HG02970 (cell line): Measurements from ENCODE around the gene ERAP2.
"Not testable (repeated sequence)": the region's sequence is repeated elsewhere in the genome, so short reads cannot be mapped to it uniquely, and the experiment has no call there.

Experiments
- ATAC-seq: cut with Tn5 transposase; IDR thresholded peaks from one replicate; pipeline ENCODE4 v1.9.1; 2021; ENCODE audit warnings: mild to moderate bottlenecking, moderate library complexity, moderate number of reproducible peaks; ENCODE audit not compliant: unreplicated experiment, low FRiP score

ERAP2 gene

DNA sequence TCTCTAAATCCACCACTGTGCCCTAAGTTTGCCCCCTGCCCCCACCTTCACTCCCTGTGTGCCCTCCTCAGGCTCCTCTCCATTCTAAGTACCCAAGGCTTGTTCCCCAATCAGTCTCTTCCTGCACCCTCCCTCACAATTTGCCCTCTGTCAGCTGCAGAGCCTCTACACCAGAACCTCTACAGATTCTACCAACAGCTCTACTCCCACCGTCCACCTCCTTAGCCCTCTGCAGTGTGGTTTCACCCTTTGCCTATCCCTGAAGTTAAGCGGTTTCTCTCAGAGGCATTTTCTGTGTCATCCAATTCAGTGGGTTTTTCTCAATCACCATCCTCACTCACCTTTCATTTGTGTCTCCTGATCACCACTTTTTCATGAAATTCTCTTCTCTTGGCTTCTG is 13.2 kb upstream of the ERAP2 start:
- no peak for ATAC-seq

DNA sequence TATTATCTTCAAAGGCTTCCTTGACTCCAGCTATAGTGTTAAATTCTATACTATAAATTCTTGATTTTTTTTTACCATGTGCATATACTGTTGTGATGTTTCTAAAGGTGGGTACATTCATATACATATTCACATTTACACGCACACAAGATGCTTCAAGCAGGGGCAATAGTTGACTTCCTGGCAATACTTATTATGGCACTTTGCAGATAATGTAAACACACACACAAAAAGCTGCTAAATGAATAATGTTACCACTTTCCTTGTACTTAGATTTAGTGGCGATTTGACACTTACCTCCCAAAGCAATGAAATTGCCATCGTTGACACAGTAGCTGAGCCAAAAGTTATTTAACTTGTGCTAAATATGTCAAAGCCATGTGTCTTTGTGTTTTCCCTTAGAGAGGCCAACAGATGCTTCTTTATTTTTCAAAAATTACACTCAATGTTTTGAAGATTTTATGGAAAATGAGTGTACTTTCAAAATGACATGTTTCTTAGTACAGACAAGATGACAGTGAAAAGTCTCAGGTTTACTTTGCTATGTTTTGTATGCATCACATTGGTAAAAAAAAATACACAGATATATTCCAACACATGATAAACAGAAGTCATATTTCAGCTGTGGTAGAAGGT is 12.2 kb upstream of the ERAP2 start:
- no peak for ATAC-seq

DNA sequence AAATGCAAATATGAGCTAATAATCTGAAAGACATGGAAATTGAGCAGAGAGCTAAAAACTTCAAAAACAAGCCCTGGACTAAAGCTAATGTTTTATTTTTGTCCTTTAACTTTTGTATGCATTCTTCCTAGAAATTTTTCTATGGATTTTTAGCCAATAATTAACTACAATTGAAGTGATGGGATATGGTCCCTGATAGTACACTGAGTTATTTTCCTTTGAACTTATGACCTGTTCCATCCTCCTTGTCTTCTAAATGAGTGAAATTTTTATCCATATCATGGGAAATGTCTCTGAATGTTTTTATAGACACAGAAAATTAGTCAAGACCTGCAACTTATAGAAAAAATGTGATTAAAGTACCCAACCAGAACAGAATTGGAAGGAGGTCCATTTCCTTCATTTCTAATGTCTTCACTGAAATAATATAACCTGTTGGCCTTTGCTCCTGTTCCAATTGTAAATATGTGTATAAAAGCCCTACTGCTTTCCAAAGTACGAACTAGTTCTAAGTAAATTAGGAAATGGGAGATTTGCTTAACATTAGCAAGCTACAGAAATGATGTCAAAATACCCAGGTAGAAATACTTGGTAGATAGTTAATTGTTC is 11.3 kb upstream of the ERAP2 start:
- no peak for ATAC-seq

DNA sequence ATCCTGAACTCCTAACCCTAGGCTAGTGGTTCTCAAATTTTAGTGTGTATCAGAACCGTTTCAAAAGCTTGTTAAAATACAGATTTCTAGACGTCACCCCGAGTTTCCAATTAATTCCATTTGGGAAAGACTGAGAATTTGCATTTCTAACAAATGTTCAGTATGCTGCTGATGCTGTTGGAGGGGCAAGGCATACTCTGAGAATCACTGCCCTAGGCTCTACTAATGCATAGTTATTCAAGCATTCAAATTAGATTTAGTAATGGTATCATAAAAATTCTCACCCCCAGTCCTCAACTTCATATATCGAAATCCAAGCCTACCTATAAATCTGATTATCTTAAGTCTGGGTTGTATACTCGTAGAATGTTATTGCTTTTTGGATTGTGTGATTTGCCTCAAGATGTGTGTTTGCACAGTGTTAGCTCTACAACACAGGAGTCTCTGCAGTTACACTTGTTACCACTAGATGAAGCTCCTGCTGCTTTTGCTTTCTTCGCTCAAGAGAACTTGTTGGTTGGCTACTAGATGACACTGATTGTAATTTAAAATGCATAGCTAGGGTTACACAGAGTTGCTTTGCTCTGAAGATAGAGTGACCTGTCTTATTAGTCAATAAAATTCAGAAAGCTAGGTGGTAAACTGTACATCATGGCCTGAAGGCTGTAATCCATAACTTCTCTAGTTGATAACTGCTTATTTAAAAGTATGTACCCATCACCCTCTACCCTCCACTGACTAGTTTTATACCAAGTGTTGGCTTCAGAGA is 7.5 kb upstream of the ERAP2 start:
- peak; percentile 66 for ATAC-seq

DNA sequence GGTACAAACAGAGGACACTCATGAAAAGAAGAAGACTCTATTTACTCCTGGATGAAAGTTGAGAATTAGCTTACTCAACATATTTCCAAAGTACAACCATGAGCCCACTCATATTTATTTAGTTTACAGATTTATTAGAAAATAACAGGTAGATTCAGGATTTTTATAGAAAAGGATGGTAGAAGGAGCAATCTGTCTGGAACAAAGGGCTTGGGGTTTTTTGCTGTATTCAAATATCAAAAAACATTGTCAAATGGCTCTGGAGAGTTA is 7.0 kb upstream of the ERAP2 start:
- no peak for ATAC-seq

GRCh38 chr5:96870094-96871026 is 5.9 kb upstream of the ERAP2 start:
- peak; percentile 46 for ATAC-seq

DNA sequence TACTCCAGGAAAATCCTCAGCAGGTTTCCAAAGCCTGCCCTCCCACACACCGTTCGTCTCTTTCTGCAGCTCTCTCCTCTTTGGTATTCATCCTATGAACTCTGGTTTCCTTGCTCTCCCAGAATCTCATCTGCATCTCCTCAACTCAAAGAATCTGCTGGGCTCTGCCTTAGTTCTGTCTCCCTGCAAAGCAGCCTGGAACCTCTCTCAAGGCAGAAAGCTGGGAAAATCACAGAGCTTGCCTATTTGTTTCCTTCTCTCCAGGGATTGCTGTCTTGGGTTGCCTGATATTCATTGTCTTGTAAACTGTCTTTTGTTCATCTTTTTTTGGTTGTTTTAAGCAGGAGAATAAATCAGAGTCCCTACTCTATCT is 5.3 kb upstream of the ERAP2 start:
- ATAC-seq: no peak

- ATAC-seq: no peak
Observed at GRCh38 chr5:96871686-96872085, 4.6 kb upstream of the ERAP2 start.

DNA sequence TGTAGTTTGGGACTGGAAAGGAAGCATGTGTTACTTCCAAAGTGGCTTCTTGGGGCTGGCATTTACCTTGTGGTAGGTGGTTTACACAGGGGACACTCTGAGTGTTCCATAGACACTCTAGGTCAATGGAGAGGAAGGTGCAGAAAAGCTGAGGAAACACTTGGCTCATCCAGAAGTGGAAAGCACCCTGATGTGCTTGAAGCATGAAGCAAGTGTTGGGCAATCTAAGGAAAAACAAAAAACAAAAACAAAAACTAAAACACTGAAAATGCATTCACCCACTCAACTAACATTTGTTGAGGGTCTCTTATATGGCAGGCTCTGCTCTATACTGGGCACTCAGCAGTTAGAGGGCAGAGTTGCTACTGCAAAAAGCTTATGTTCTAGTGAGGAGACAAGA is 2.9 kb upstream of the ERAP2 start:
- ATAC-seq: no peak

GRCh38 chr5:96874631-96875030 is 1.7 kb upstream of the ERAP2 start:
- no peak for ATAC-seq

DNA sequence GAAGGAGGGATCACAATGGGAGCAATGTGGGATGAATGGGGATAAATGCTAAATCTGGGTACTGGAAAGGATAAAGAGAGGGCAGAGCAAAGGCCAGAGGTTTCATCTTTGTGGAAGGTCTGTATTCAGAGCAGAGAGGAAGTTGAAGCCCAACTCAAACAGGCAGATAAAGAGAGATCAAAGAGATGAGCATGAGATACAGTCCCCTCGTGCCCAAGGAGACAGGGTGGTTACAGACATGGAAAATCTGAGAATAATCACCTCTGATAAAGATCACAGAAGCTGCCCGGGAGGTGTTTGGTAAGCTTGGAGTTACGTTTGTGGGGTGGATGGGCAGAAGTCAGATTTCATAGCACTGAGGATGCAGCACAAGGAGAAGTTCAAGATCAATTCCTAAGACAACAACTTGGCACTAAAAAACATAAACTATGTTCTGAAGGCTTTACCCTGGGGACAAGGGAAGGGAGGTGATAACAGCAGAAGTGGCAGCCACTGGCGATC is 459 bp upstream of the ERAP2 start:
- no peak for ATAC-seq

GRCh38 chr5:96876977-96877469 is 723 bp downstream of the ERAP2 start:
- not testable (repeated sequence) for ATAC-seq

DNA sequence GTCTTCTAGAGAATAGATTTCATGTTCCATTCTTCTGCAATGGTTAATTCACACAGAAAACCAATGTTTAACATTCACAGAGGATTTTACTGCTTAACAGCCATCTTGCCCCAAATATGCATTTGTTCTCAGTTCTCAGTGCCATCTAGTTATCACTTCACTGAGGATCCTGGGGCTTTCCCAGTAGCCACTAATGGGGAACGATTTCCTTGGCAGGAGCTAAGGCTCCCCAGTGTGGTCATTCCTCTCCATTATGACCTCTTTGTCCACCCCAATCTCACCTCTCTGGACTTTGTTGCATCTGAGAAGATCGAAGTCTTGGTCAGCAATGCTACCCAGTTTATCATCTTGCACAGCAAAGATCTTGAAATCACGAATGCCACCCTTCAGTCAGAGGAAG is 3.4 kb downstream of the ERAP2 start:
- ATAC-seq: no peak

- ATAC-seq: no peak
Observed at GRCh38 chr5:96880444-96881164, 4.3 kb downstream of the ERAP2 start.

GRCh38 chr5:96881511-96882115 is 5.3 kb downstream of the ERAP2 start:
- no peak for ATAC-seq

- no peak for ATAC-seq
Observed at GRCh38 chr5:96883871-96884270, 7.6 kb downstream of the ERAP2 start.

DNA sequence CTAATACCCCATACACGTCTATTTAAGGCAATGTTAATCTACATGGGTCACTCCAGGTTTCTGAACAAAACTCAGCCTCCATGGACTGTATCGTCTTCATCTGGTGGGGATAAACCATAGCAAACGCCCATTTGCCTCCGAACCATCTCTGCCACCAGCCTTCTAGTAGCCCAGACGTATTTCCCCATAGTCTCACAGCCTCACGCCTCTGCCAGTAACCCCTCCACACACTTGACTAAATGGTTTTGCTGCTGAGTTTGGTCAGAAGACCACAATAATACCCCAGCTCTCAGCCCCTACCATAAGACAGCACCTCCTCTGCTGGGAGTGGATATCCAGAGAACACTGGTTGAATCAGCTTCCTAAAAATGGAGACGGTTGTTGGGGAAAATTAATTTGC is 8.7 kb downstream of the ERAP2 start:
- no peak for ATAC-seq

DNA sequence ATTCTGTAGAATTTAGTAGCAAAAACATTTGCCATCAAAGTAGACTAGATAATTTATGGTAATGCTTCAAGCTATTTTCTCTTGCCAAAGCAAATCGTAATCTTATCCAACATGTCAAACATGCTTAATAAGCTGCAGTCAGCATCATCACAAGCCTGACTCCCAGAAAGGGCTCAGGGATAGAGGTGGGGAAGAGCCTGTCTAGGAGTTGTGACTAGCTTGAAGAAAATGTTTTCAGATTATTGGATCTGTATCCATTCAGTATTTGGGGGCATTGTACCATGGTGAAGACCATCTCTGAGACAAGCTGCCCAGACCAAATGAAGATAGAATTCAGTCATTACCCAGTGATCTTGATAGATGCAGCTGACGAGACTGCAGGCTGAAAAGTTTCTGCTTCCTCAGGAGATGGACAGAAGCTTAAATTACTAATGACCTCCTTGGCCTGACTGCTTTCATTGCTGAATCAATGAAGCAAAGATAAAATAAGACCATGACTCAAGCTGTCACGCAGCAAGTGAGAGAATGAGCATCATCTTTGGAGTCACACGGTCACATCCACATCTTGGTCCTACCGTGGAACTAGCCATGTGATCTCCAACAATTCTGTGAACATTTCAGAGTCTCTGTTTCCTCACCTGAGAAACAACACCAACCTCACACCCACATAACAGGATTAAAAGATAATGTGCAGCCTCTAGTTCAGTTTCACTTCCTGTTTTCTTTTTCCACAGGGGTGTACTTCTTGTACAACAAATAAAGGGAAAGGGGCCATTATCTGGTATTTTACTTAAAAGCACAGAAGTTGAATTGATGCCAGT is 9.4 kb downstream of the ERAP2 start:
- peak; percentile 63 for ATAC-seq

DNA sequence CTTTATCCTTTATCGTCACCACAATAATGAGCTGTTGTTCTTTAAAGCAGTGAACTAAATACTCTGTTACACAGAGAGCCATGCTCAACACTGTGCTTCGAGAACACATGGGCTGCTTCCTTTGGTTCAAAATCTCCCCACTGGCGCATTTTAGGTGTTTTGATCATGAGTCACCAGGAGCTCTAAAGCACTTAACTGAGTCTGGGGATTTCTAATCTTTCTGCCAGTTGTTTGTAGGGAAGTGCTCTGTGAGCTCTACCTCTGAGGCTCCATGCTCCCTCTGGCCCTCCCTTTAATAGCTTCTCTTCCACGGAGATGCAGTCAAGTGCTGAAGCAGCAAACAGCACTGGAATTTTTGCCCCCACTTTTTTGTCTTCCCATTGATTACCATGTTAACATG is 17.0 kb downstream of the ERAP2 start:
- ATAC-seq: no peak
